ENCODE data around the gene SPATA13. TPM values are rescaled to one million over a fixed set of nuclear protein-coding genes. Genes with fewer than 3 reads are reported as not detected.

The SPATA13 gene
- total and polyA plus RNA-seq, 2 donors (not counting 3 experiments of a cell fraction or from before 2014, with no cell fraction given) = 6.6 to 12.9 TPM

GRCh38 chr13:24270639-24271141, 110.2 kb downstream of the SPATA13 start:
- BruUV-seq (replicated peaks) = no TSS peak
- dilution Hi-C loops (cut with MboI; ENCODE audit: extremely low pct_ligation_motif_present, low sequenced_read_pairs) (no loop called here), intact Hi-C loops (cut with micrococcal nuclease) (no loop called here)
- H3K9me1 ChIP-seq (replicated peaks; ENCODE audit: control insufficient read depth, extremely low read depth, insufficient read depth, low read length) = no peaks in the 10 kb centered on the region
- peaks cover 22% of the 10 kb centered on the region for H3K4me1 ChIP-seq (ENCODE audit: control insufficient read depth, extremely low read depth, insufficient read depth, low read length)
- H3K9ac ChIP-seq (replicated peaks; ENCODE audit: extremely low read depth, insufficient read depth, low read length) = no peak overlapping the region
- peak overlapping the region; percentile 55 for H2AFZ ChIP-seq (ENCODE audit: low read depth, low read length)
- TF ChIP-seq MAX (IDR thresholded peaks at IDR 0.05; ENCODE audit: insufficient read depth, insufficient read length) (no peak), POLR2AphosphoS5 (IDR thresholded peaks at IDR 0.05; ENCODE audit: insufficient read depth, low read depth, low read length) (no peak), EZH2 (IDR thresholded peaks at IDR 0.05; ENCODE audit: borderline replicate concordance, low read depth, low read length, severe bottlenecking) (no peak), CTCF (IDR thresholded peaks at IDR 0.05; ENCODE audit: extremely low read depth in 1 of 2, insufficient read depth in 1 of 2, low read depth in 1 of 2, low read length in 2 of 2) (no peak), JUN (IDR thresholded peaks at IDR 0.05; ENCODE audit: borderline replicate concordance, insufficient read depth, insufficient read length, low read depth) (no peak), FOS (IDR thresholded peaks at IDR 0.05; ENCODE audit: borderline replicate concordance, insufficient read depth, low read length) (no peak), GATA2 (IDR thresholded peaks at IDR 0.05; ENCODE audit: insufficient read depth, insufficient read length, low read depth, low read length) (no peak), POLR2A (IDR thresholded peaks at IDR 0.05; ENCODE audit: low read depth, low read length) (no peak), MYC (IDR thresholded peaks at IDR 0.05; ENCODE audit: low read depth, low read length) (no peak)
- no peaks in the 10 kb centered on the region for H3K36me3 ChIP-seq (ENCODE audit: control insufficient read depth in 2 of 2, extremely low read depth in 1 of 2, insufficient read depth in 2 of 2, low read length in 2 of 2)
- peak overlapping the region; percentile 72 for H3K4me2 ChIP-seq (ENCODE audit: insufficient read depth, low read length)
- DNase-seq (ENCODE audit: low read depth, low spot score) (peak; percentile 53), FAIRE-seq (peak; percentile 88)
- H4K20me1 ChIP-seq (replicated peaks; ENCODE audit: control insufficient read depth, extremely low read depth, insufficient read depth, low read length) = no peaks in the 10 kb centered on the region
- H3K27ac ChIP-seq (ENCODE audit: insufficient read depth, low read depth, low read length) = no peak overlapping the region
- H3K4me3 ChIP-seq (replicated peaks in 1 of 3; ENCODE audit: insufficient read depth in 1 of 3, low read depth in 1 of 3, low read length in 3 of 3) = peak overlapping the region in 1 of 3 experiments; percentile 21
- ChIA-PET CTCF (interaction anchor here (1.0 to 2.0 kb wide), 6 partner anchors 9 to 250 kb away, joined by 3 to 9 read pairs (median 3); no protein-coding TSS in a partner anchor), POLR2A (no interaction called here)
- no peaks in the 10 kb centered on the region for H3K9me3 ChIP-seq (replicated peaks; ENCODE audit: control insufficient read depth, insufficient read depth, low read length)
- no peaks in the 10 kb centered on the region for H3K27me3 ChIP-seq (ENCODE audit: control insufficient read depth in 2 of 2, insufficient read depth in 2 of 2, low read length in 2 of 2)
- H3K79me2 ChIP-seq (ENCODE audit: control insufficient read depth, insufficient read depth, low read length) = no peaks in the 10 kb centered on the region

Measured in endothelial cell of umbilical vein (primary cell).